Common myeloid progenitor, CD34-positive (primary cell): ENCODE measurements around the gene NECTIN1.

Experiments
- CTCF ChIA-PET: fragments of 350-600 bp; sonication (Branson Sonifier 250); formaldehyde crosslinking; loops from one replicate; lab custom pipeline; 2021; ENCODE audit warnings: antibody characterized with exemption; lab: Charles Lee
- POLR2A ChIA-PET: fragments of 350-600 bp; sonication (Branson Sonifier 250); formaldehyde crosslinking; loops from one replicate; lab custom pipeline; 2021; ENCODE audit warnings: antibody characterized with exemption; lab: Charles Lee
- DNase-seq, 3 donors: peaks; one replicate each; pipeline versions ENCODE4 v3.0.0 to v3.0.0-alpha.2; 2013
- H3K27ac ChIP-seq, 2 experiments: 1 replicate in 1 of 2; 2 replicates in 1 of 2; pipeline ENCODE4 v1.7.0; 2013; ENCODE audit warnings: inconsistent platforms in 2 of 2, low read length in 2 of 2, mild to moderate bottlenecking in 2 of 2, low read depth in 1 of 2, moderate library complexity in 1 of 2; ENCODE audit not compliant: severe bottlenecking in 2 of 2, insufficient read depth in 1 of 2, poor library complexity in 1 of 2
- H3K27me3 ChIP-seq, 5 experiments: replicated peaks in 2 of 5; 1 replicate in 3 of 5; 2 replicates in 2 of 5; pipeline versions ENCODE4 v1.6.1 to v1.7.0; 2013; ENCODE audit warnings: low read length in 4 of 5, mild to moderate bottlenecking in 2 of 5, moderate library complexity in 2 of 5, inconsistent platforms in 1 of 5; ENCODE audit not compliant: insufficient read depth in 5 of 5, control insufficient read depth in 4 of 5
- H3K36me3 ChIP-seq, 4 experiments: 1 replicate in 2 of 4; 2 replicates in 2 of 4; pipeline versions ENCODE4 v1.6.1 to v1.7.0; 2013; ENCODE audit warnings: low read length in 3 of 4, control low read depth in 1 of 4, mild to moderate bottlenecking in 1 of 4; ENCODE audit not compliant: control insufficient read depth in 4 of 4, insufficient read depth in 4 of 4
- H3K4me1 ChIP-seq, 4 experiments: 1 replicate in 3 of 4; 2 replicates in 1 of 4; pipeline versions ENCODE4 v1.6.1 to v1.7.1; 2013; ENCODE audit warnings: low read length in 3 of 4, mild to moderate bottlenecking in 3 of 4, control low read depth in 1 of 4, inconsistent platforms in 1 of 4, moderate library complexity in 1 of 4; ENCODE audit not compliant: control insufficient read depth in 4 of 4, insufficient read depth in 4 of 4; ENCODE audit errors: control extremely low read depth in 1 of 4
- H3K4me3 ChIP-seq, 7 experiments: 1 replicate in 4 of 7; 2 replicates in 3 of 7; pipeline versions ENCODE4 v1.5.1 to v1.7.0; 2013; ENCODE audit warnings: mild to moderate bottlenecking in 7 of 7, low read length in 6 of 7, moderate library complexity in 6 of 7, inconsistent platforms in 2 of 7, low read depth in 2 of 7, control low read depth in 1 of 7; ENCODE audit not compliant: insufficient read depth in 4 of 7, control insufficient read depth in 1 of 7; ENCODE audit errors: extremely low read depth in 1 of 7
- H3K9me3 ChIP-seq, 5 experiments: 1 replicate in 4 of 5; 2 replicates in 1 of 5; pipeline versions ENCODE4 v1.6.1 to v1.7.1; 2013; ENCODE audit warnings: low read length in 4 of 5, mild to moderate bottlenecking in 2 of 5, inconsistent platforms in 1 of 5, low read depth in 1 of 5, moderate library complexity in 1 of 5; ENCODE audit not compliant: control insufficient read depth in 4 of 5, insufficient read depth in 2 of 5; ENCODE audit errors: control extremely low read depth in 1 of 5
- WGBS: methylation state at CpG from one replicate; pipeline ENCODE4 v1.1.5; 2013; ENCODE audit not compliant: insufficient coverage; 5-methylcytosine and 5-hydroxymethylcytosine counted together

NECTIN1 gene

DNA sequence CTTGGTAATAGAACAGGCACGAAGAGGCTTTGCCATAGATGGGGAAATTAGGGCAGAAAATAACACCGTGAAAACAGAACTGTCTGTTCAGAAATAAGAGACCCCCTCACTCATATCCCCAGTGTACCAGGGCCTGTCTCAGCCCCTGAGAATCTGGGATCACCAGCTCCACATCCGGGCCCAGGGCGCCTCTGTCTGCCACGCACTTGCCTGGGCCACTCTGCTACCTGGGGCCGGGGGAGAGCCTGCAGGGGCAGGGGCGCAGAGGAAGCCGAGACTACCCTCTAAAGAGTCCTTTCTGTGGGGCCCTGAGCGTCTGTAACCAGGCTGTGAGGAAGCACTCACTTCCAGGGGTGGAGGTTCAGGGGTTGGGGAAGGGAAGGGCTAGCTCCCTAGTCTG, 19.8 kb downstream of the NECTIN1 start:
- H3K27ac ChIP-seq = no peak overlapping the region
- H3K36me3 ChIP-seq = no peaks in the 10 kb centered on the region
- no peak overlapping the region for H3K4me3 ChIP-seq
- POLR2A ChIA-PET = interaction anchor here (1.4 kb wide), 1 partner anchor 18 kb away, joined by 5 read pairs; no protein-coding TSS in a partner anchor
- H3K4me1 ChIP-seq = peaks cover 0 to 28% (median 20%) of the 10 kb centered on the region in 4 experiments
- 13% methylated on average over 3 of the region's 9 CpGs for WGBS
- no peaks in the 10 kb centered on the region for H3K9me3 ChIP-seq
- no peak for DNase-seq
- CTCF ChIA-PET = interaction anchor here (0.9 to 4.0 kb wide), 7 partner anchors 9 to 35 kb away, joined by 3 to 22 read pairs (median 6); partner anchors contain the start of gene NECTIN1
- peaks cover 0 to 11% (median 0%) of the 10 kb centered on the region in 5 experiments for H3K27me3 ChIP-seq

DNA sequence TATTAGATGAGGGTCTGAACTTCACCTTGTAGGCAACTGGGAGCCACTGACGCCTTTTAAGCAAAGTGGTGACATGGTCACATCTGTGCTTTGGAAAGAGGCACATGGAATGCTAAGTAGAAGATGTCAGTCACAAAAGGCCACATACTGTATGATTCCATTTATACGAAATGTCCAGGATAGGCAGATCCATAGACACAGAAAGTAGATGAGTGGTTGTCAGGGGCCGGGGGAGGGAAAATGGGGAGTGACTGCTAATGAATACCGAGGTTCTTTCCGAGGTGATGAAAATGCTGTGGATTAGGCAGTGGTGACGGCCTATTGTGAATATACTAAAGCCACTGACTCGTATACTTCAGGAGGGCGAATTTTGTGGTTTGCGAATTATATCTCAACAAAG, 20.6 kb downstream of the NECTIN1 start:
- WGBS = 86% methylated on average over 9 of the region's 9 CpGs
- ChIA-PET POLR2A (no interaction called here), CTCF (interaction anchor here (2.6 to 4.0 kb wide), 2 partner anchors 13 to 15 kb away, joined by 9 to 22 read pairs; no protein-coding TSS in a partner anchor)
- Histone ChIP-seq H3K27me3 (peaks cover 0 to 11% (median 0%) of the 10 kb centered on the region in 5 experiments), H3K4me3 (no peak overlapping the region), H3K4me1 (peaks cover 0 to 24% (median 20%) of the 10 kb centered on the region in 4 experiments), H3K36me3 (no peaks in the 10 kb centered on the region), H3K27ac (no peak overlapping the region), H3K9me3 (no peaks in the 10 kb centered on the region)
- DNase-seq = no peak

- 92% methylated on average over 1 of the region's 2 CpGs for WGBS
- Histone ChIP-seq H3K27ac (no peak overlapping the region), H3K4me1 (peaks cover 0 to 13% (median 10%) of the 10 kb centered on the region in 4 experiments), H3K27me3 (peaks cover 0 to 11% (median 0%) of the 10 kb centered on the region in 5 experiments), H3K9me3 (no peaks in the 10 kb centered on the region), H3K4me3 (no peak overlapping the region), H3K36me3 (no peaks in the 10 kb centered on the region)
- POLR2A ChIA-PET = no interaction called here
- CTCF ChIA-PET = interaction anchor here (0.8 to 4.0 kb wide), 4 partner anchors 13 to 83 kb away, joined by 3 to 22 read pairs (median 4); no protein-coding TSS in a partner anchor
- no peak for DNase-seq
Observed at GRCh38 chr11:119706887-119707286, 22.1 kb downstream of the NECTIN1 start.

DNA sequence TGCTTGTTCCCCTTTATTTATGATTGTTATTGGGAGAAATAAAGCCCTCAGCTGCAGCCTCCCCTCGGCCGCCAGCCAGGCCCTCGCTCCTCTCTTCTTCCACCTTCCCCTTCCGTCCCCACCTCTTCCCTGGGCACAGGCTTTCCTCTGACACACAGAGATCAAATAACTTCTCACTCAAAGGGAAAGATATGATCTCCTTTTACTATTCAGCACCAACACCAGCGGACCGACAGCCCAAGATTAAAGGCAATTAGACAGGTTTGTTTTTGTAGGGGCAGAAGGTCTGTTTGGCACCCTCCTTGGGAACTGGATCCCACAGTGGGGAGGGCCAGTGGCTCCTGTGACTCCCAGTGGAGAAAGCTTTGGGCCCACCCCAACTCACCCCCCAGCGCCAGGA, 23.0 kb downstream of the NECTIN1 start:
- ChIA-PET CTCF (interaction anchor here (2.1 kb wide), 1 partner anchor 14 kb away, joined by 5 read pairs; no protein-coding TSS in a partner anchor), POLR2A (no interaction called here)
- Histone ChIP-seq H3K9me3 (no peaks in the 10 kb centered on the region), H3K4me1 (peaks cover 0 to 13% (median 10%) of the 10 kb centered on the region in 4 experiments), H3K4me3 (no peak overlapping the region), H3K27me3 (peaks cover 0 to 11% (median 0%) of the 10 kb centered on the region in 5 experiments), H3K36me3 (no peaks in the 10 kb centered on the region), H3K27ac (no peak overlapping the region)
- DNase-seq = peak in 1 of 3 donors; percentile 28
- 80% methylated on average over 4 of the region's 7 CpGs for WGBS

DNA sequence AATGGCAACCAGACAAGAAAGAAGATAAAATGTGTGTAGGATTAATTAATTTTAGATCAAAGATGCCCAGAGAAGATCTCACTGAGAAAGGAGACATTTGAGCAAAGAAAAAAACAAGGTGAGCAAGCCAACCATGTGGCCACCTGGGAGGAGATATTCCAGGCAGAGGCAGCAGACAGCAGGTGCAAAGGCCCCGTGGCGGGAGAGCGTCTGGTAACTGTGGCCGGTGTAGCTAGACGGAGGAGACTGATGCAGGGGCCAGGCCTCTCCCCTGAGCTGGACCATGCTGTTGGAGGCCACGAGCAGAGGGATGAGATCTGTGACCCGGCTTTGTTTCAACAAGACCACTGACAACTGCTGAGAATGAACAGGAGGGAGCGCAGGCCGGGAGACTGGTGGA, 23.6 kb downstream of the NECTIN1 start:
- CTCF ChIA-PET = interaction anchor here (2.1 to 3.3 kb wide), 2 partner anchors 15 to 23 kb away, joined by 5 to 19 read pairs; partner anchors contain the start of gene NECTIN1
- 100% methylated on average over 4 of the region's 9 CpGs for WGBS
- POLR2A ChIA-PET = no interaction called here
- H3K36me3 ChIP-seq = no peaks in the 10 kb centered on the region
- peaks cover 0 to 9% (median 0%) of the 10 kb centered on the region in 5 experiments for H3K27me3 ChIP-seq
- peaks cover 0 to 13% (median 10%) of the 10 kb centered on the region in 4 experiments for H3K4me1 ChIP-seq
- H3K4me3 ChIP-seq = no peak overlapping the region
- no peak for DNase-seq
- H3K27ac ChIP-seq = no peak overlapping the region
- H3K9me3 ChIP-seq = no peaks in the 10 kb centered on the region

- H3K27ac ChIP-seq = no peak overlapping the region
- H3K4me1 ChIP-seq = peaks cover 0 to 10% (median 8%) of the 10 kb centered on the region in 4 experiments
- CTCF ChIA-PET = interaction anchor here (1.0 to 3.3 kb wide), 5 partner anchors 8 to 39 kb away, joined by 3 to 19 read pairs (median 4); partner anchors contain the start of gene NECTIN1
- no peaks in the 10 kb centered on the region for H3K36me3 ChIP-seq
- POLR2A ChIA-PET = no interaction called here
- no peak overlapping the region for H3K4me3 ChIP-seq
- peaks cover 0 to 8% (median 0%) of the 10 kb centered on the region in 5 experiments for H3K27me3 ChIP-seq
- WGBS = 80% methylated on average over 1 of the region's 2 CpGs
- DNase-seq = no peak
- H3K9me3 ChIP-seq = no peaks in the 10 kb centered on the region
Observed at GRCh38 chr11:119704849-119705248, 24.2 kb downstream of the NECTIN1 start.
